HG03060 (cell line): Measurements from ENCODE around the gene RGS1.
A peak's percentile ranks its signal among the peaks of the same experiment; 100 is the strongest.
"Not testable (repeated sequence)": the region's sequence is repeated elsewhere in the genome, so short reads cannot be mapped to it uniquely, and the experiment has no call there.

Experiments
- ATAC-seq: cut with Tn5 transposase; IDR thresholded peaks from one replicate; pipeline ENCODE4 v1.9.1; 2021; ENCODE audit warnings: low read depth, moderate number of reproducible peaks; ENCODE audit not compliant: unreplicated experiment

The RGS1 gene

GRCh38 chr1:192575499-192576189 lies at the start of gene RGS1:
Gene RGS1 (plus strand): TSS chr1:192575773. CDS start chr1:192575793, 20 bp downstream.
- peak; percentile 81 for ATAC-seq

DNA sequence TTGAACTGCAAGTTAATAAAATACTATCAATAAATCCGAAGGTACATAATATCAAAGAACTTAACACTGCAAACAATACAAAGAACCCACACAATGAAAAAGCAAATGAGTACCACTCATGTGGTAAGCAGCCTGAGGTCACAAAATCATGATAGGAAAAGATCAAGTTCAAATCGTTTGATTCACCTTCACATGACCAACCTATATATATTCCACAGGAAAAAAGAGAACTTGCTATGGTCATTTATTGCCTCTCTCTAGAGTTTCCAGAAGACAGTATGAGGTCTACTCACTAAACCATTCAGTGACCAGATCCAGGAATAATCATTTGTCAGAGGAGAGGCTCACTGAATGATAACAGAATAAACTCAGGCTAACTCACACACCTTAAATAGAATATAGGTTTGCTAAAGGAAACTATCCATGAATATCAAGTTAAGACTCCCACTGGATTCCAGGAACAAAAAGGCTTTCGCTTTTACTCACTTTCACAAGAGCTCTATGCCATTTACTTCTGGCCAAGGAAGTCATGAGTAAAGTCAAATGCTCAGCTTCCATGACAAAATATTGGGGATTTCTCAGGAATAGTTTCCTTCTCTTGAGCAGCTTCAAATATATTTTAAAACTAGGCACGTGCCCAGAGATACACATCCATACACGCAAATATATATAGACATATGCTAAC lies 48.3 kb upstream of the RGS1 start:
- ATAC-seq: no peak

DNA sequence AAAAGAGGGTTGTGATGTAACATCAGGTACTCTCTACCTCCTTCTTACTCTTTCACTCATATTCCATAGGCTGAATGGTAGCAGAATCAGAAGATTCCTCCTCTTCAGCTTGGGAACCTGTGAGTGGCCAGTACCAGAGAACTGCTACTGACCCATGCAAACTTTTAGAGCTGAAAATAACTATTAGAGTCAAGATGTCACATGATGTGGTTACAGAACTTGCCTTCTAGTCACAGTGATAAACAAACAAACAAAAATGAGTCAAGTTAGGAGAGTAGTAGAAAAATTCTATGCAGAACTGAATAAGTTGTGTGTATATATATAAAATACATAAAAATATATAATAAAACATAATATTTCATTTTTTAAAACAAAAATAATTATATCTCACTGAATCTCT lies 47.6 kb upstream of the RGS1 start:
- no peak for ATAC-seq

DNA sequence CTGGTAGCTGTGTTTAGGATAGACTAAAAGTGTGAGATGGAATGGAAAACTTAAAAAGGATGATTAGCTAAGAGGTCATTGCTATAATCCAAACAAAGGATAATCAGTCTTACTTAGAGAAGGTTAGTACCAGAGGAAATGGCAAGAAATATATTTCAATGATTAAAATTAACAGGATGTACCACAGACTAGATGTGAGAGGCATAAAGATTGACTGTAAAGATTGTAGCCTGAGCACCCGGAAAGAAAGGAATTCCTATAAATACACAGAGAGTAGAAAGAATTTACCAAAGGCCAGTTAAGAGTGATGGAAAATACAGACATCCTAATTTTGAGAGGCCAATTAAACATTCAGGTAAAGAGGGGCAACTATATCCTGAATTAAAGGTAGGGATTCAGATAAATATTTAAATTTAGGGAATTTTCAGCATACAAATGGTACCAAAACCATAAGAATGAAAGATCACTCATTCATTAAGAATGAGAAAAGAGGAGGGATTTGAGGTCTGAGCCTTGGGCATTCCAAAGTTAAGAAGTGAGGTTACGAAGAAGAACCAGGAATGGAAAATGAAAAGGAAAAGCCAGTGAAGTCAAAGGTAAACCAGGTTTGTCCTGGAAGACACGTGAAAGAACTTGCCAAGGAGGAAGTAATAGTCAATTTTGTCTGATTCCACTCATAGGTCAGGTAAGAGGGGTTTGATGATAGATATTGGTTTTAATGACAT lies 46.4 kb upstream of the RGS1 start:
- no peak for ATAC-seq

DNA sequence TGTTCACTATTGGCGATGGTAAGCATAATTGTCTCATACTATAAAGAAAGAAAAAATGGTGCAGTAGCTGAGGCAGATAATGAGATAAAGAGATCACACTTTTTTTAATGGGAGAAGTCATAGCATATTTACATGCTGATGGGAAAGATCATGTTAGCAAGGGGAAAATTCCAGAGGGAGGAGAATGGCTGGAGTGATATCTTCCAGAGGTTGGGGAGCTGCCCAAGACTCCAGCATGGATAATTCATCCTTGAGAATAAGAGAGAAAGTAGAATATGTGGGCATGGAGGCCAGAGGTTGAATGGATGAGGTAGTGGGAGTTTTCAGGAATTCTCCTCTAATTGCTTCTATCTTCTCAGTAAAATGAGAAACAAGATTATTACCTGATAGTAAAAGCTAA lies 45.8 kb upstream of the RGS1 start:
- ATAC-seq: no peak

DNA sequence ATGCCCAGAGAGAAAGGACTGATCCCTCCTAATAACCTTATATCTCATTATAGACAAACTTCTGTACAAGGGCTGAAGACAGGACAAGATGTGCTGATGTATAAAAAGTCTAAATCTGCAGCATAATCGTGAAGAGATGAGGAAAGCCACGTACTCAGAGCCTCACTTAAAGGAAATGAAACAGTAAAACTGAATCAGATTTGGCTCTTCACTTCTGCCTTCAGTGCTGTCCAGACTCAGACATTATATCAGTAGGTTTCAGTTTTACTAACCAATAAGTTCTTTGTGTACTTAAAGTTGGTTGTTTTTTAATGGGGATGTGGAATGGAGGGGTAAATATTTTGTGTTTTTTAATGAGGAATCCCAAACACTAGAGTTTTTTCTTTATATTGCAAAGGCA lies 45.3 kb upstream of the RGS1 start:
- ATAC-seq: peak; percentile 96

GRCh38 chr1:192531037-192531703 lies 44.4 kb upstream of the RGS1 start:
- ATAC-seq: not testable (repeated sequence)

DNA sequence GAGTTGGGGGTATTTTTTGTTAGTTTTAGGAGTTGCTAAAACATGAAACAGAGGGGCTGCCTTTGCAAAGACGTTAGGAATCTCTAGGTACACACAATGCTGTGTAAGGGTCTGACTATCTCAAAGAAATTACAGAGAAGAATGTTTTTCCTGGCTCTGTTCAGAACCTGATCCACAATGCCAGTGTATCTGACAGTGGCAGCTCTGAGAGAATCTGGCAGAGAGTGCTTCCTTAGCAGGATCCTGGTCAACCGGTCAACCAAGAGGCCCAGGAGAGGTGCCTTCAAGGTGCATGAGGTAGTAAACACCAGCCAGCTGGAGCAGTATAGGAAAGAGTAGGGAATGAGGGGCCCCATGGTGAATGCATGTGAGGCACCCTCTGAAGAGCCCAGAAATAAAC lies 40.9 kb upstream of the RGS1 start:
- ATAC-seq: no peak

DNA sequence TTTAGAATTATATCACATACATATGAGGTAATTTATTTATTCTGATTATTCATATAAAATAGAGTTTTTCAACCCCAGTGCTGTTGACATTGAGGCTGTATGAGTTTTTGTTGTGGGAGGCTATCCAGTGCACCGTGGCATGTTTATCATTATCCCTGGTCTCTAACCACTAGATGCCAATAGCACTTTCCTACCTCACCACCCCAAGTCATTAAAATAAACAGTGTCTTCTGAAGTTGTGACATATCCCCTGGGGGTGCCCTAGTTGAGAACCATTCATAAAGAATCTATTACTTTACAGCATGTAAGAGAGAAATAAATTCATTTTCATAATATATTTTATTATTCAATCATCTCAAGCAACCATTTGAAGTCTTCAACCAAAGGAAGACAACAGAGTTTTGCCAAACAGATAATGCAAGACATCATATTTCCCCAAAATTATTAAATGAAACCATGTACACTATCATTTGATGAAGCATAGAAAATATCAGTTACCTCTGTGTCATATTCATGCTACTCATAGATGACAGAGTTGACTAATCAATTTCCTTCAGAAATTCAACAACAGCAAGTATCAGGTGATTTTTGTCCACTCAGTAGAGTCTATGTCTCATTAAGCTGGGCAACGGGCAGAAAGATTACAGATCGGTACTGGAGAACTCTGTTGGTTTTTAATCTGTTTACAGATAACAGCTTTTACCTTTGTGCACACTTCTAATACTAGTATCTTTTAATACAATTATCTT lies 39.5 kb upstream of the RGS1 start:
- ATAC-seq: no peak

GRCh38 chr1:192538407-192539296 lies 36.9 kb upstream of the RGS1 start:
- ATAC-seq: peak; percentile 89

DNA sequence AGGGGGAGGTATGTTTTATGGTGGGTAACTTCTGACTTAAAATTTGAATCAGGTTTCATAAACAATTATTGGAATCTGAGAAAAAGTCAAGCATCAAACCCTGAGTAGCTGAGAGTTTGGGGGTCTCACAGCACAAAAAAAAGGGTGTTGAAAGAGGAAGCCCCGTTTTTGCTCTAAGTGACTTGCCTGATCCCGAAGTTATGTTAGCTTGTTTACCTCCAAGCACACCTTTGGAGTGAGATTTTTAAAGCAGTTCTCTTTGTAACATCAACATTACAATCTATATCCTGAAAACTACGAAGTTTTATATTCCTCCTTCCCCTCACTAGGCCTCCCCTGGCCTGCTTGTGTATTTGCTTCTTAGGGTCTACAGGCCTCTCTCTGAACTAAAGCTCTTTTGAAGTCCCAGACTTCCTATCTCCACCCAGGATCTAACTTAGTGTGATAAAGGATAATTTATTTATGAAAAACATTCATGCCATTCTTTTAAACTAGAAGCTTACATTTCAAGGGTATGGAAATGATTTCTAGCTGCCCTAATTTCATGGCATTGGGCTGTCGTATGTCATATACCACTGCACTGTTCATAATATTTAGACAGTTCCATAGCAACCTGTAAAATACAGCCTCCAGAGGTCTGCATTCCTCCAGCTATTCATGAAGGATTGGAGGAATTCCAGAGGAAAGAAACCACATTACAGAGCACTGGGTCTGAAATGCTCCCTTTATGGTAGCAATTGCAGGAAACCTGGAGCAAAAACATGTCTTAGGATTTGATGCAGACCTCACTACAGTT lies 36.1 kb upstream of the RGS1 start:
- no peak for ATAC-seq

DNA sequence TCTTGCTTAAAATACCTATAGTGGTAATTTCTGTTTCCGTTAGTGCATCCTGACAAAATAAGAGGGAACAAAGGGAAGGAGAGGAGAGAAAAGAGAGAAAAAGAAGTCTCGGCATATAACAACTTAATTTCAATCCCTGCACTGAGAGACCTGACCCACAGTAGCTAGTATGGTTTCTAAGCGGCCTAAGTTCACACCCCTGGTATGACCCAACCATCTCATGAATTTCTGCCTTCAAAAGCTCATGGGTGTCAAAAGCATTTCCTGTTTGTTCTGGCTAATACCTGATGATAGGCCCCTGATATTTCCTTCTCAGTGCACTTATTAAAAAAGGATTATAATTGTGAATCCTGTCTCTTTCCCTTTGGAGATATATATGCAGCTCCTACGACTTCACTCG lies 32.1 kb upstream of the RGS1 start:
- ATAC-seq: no peak

- peak; percentile 32 for ATAC-seq
Measured at GRCh38 chr1:192545896-192546521, 29.6 kb upstream of the RGS1 start.

- ATAC-seq: no peak
Measured at GRCh38 chr1:192546596-192547190, 28.9 kb upstream of the RGS1 start.

DNA sequence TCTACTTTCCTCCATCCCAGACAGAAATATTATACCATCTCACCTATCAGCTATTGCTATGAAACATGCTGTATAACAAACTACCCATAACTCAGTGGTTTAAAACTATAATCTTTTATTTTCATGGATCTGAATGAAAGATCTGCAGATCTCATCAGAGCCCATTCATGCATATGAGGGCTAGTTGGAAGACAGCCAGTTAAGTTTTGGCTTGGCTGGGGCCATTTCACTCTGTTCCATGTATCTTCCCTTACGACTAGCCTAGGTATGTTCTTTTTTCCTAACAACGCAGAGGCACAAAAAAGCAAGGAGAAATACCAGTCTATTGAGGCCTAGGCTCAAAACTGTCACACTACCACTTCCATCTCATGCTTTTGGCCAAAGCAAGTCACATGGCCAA lies 28.1 kb upstream of the RGS1 start:
- no peak for ATAC-seq

DNA sequence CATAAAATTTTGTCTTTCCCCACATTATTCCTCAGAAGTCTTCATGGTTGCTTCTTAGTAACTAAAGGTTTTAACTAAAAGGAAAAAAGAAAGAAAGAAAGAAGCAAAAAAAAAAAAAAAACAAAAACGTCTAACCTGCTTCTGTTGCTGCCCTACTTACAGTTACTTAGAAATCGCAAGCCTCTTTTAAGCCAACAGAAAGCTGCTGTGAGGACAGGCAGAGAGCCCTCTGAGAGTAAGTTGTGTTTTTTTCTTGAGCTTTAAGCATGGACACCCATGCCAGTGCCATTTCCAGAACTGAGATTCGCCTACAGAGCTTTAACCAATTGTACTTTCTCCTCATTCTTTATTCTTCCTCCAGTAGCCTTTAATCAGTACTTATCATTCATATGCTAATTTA lies 25.6 kb upstream of the RGS1 start:
- no peak for ATAC-seq

- peak; percentile 33 for ATAC-seq
Measured at GRCh38 chr1:192550922-192551534, 24.5 kb upstream of the RGS1 start.
